Measurements from ENCODE around the gene SRGAP1.

Gene SRGAP1

GRCh38 chr12:63944034-63944579 is 99.6 kb downstream of the SRGAP1 start:
- Mint-ChIP-seq H3K4me1 (no peaks in the 10 kb centered on the region), H3K4me3 (no peak overlapping the region), H3K9me3 (no peaks in the 10 kb centered on the region), H3K27me3 (no peaks in the 10 kb centered on the region), H3K27ac (no peak overlapping the region)
- no peak for DNase-seq
- no peak for ATAC-seq

DNA sequence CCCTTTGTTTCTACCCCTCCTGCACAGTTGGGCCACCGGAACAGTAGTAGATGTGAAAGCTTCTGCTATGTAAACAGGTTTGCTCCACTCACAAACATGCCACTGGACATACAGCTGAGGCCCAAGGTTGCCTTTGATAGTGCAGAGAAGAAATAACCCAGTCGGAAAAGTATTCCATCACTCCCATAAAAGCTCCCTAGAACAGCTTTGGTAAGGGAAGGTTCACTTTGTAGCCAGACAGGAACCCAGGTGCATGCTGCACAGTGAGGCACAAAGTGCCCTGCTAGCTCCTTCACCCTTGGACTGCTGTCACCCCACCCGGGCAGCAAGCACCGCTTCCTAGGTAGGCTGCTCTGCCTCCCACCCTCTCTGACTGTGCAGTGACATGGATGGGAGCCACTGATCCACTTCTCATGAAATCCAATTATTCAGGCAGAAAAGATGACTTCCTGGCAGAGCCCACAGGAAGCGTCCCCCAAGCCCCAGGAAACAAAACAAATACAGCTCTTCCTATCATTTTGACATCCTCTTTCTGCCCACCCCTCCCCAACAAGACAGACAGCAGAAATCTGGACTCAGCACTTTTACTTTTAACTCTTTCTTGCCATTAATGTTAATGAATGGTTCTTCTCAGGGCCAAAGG is 100.2 kb downstream of the SRGAP1 start:
- Mint-ChIP-seq H3K9me3 (no peaks in the 10 kb centered on the region), H3K27ac (peak overlapping the region in 1 of 2 donors; percentile 59), H3K4me3 (no peak overlapping the region), H3K27me3 (no peaks in the 10 kb centered on the region), H3K4me1 (no peaks in the 10 kb centered on the region)
- DNase-seq (no peak), ATAC-seq (no peak)

GRCh38 chr12:63945777-63946176 is 101.3 kb downstream of the SRGAP1 start:
- H3K4me3 Mint-ChIP-seq = no peak overlapping the region
- DNase-seq (no peak), ATAC-seq (no peak)
- no peaks in the 10 kb centered on the region for H3K27me3 Mint-ChIP-seq
- H3K4me1 Mint-ChIP-seq = no peaks in the 10 kb centered on the region
- no peak overlapping the region for H3K27ac Mint-ChIP-seq
- no peaks in the 10 kb centered on the region for H3K9me3 Mint-ChIP-seq

DNA sequence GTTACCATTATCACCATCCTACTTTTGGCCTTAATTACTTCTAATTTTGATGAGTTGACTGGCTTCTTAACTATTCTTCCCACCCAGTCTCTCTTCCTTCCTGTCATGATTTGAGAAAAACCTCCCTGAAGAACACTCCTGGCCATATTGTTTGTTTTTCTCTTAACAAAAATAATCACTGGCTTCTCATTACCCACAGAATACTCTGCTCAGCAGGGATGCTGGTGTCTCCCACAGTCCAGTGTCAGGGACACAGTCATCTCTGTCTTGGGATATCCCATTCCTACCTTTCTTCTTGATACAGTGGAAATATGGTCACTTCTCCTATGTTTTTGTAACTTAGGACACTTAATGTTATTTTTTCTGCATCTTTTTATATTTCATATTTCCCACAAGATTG is 103.7 kb downstream of the SRGAP1 start:
- Mint-ChIP-seq H3K4me1 (no peaks in the 10 kb centered on the region), H3K27ac (no peak overlapping the region), H3K9me3 (no peaks in the 10 kb centered on the region), H3K27me3 (no peaks in the 10 kb centered on the region), H3K4me3 (no peak overlapping the region)
- DNase-seq (no peak), ATAC-seq (no peak)

DNA sequence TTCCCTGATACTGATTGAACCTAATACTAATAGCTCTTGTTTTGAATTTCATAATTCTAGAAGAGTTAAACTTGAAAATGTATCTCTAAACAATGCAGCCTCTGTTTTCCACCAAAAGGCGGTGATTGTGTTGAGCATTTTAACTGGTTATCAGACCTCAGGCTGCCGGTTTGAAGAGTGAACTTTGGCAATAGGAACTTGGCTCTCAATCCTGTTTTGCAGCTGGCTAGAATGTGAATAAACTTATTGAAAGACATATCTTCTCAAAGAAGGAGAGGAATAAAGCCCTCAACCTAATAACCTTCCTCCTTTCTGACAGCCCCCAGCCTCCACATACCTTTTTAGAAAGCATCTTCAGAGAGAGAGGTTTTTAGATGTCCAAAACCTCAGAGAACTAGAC is 105.4 kb downstream of the SRGAP1 start:
- DNase-seq = no peak
- no peak overlapping the region for H3K4me3 Mint-ChIP-seq
- no peak for ATAC-seq
- H3K27ac Mint-ChIP-seq = peak overlapping the region in 1 of 2 donors; percentile 49
- no peaks in the 10 kb centered on the region for H3K27me3 Mint-ChIP-seq
- no peaks in the 10 kb centered on the region for H3K9me3 Mint-ChIP-seq
- H3K4me1 Mint-ChIP-seq = no peaks in the 10 kb centered on the region

- no peak overlapping the region for H3K4me3 Mint-ChIP-seq
- H3K27ac Mint-ChIP-seq = peak overlapping the region in 1 of 2 donors; percentile 34
- DNase-seq (no peak), ATAC-seq (no peak)
- H3K27me3 Mint-ChIP-seq = no peaks in the 10 kb centered on the region
- no peaks in the 10 kb centered on the region for H3K4me1 Mint-ChIP-seq
- no peaks in the 10 kb centered on the region for H3K9me3 Mint-ChIP-seq
Measured at GRCh38 chr12:63952995-63953394, 108.5 kb downstream of the SRGAP1 start.

GRCh38 chr12:63955831-63956666 is 111.5 kb downstream of the SRGAP1 start:
- H3K27me3 Mint-ChIP-seq = no peaks in the 10 kb centered on the region
- H3K4me3 Mint-ChIP-seq = no peak overlapping the region
- no peak overlapping the region for H3K27ac Mint-ChIP-seq
- H3K4me1 Mint-ChIP-seq = no peaks in the 10 kb centered on the region
- no peaks in the 10 kb centered on the region for H3K9me3 Mint-ChIP-seq
- DNase-seq (no peak), ATAC-seq (no peak)

DNA sequence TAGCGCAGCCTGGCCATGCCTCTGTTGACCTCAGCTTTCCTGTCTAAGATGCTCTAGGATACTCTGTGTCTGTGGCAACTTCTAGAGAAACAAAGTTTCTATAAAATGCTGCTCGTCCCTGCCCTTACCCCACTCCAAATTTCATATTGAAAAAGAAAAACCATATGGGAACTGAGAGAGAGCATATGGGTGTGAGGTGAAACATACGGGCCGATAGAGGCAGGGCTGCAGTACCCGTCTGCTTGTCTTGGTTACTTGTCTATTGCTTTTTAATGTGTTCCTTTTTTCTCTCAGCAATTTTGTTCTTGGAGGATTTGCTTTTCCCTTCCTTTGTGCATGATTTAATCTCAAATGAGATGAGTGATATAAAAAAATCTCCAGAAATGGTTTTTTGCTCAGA is 113.0 kb downstream of the SRGAP1 start:
- H3K27ac Mint-ChIP-seq = no peak overlapping the region
- H3K4me1 Mint-ChIP-seq = no peaks in the 10 kb centered on the region
- ATAC-seq (no peak), DNase-seq (no peak)
- no peak overlapping the region for H3K4me3 Mint-ChIP-seq
- H3K27me3 Mint-ChIP-seq = no peaks in the 10 kb centered on the region
- no peaks in the 10 kb centered on the region for H3K9me3 Mint-ChIP-seq

DNA sequence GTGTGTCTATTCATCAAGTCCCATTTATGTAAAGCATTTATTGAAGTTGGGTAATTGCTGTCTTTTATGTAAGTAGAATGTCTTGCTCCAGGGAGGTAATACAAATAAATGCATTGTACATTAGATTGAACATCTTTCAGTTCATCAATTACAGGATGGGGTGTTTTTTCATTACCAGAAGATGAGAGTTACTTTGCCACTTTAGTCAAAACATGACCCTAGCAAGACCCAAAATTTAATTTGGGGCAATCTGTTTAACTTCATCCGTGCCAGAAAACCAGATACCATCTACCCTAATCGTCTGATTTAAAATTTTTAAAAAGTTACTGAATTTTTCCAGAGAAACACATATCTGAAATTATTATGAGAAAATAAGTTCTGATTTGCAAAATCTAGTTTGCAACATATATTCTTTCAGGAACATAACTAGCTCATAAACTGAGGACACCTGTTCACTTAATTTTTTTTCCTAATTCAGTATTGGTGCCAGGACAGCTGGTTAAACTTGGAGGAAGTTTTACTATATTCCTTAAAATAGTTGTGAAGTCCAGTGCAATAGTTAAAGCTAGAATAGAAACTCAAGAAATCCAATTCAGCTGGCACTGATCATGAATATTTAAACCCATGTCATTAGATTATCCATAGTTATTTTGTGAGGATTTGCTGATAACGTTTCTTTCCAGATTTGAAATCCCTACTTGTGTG is 114.5 kb downstream of the SRGAP1 start:
- no peak overlapping the region for H3K4me3 Mint-ChIP-seq
- ATAC-seq = no peak
- H3K27ac Mint-ChIP-seq = no peak overlapping the region
- DNase-seq = no peak
- no peaks in the 10 kb centered on the region for H3K27me3 Mint-ChIP-seq
- H3K9me3 Mint-ChIP-seq = no peaks in the 10 kb centered on the region
- no peaks in the 10 kb centered on the region for H3K4me1 Mint-ChIP-seq

DNA sequence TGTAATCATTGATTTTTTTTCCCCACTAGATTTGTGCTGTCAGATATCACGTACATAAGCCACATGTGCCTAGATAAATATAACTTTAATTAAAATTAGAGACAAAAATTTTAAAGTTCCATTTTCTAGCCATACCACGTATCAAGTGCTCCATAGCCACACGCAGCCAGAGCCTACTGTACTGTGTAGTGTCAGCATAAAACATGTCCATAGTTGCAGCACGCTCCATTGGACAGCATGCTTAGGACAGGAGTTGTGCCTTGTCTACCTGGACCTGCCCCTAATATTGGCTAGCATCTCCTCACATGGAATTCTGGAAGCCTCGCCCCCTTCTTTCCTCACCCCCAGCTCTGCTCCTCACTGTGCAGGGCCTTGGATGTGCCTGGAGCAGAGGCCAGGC is 116.5 kb downstream of the SRGAP1 start:
- DNase-seq (no peak), ATAC-seq (peak; percentile 15)
- H3K4me1 Mint-ChIP-seq = no peaks in the 10 kb centered on the region
- H3K27me3 Mint-ChIP-seq = no peaks in the 10 kb centered on the region
- H3K9me3 Mint-ChIP-seq = no peaks in the 10 kb centered on the region
- H3K4me3 Mint-ChIP-seq = no peak overlapping the region
- H3K27ac Mint-ChIP-seq = no peak overlapping the region

GRCh38 chr12:63961543-63961942 is 117.0 kb downstream of the SRGAP1 start:
- DNase-seq (no peak), ATAC-seq (no peak)
- no peaks in the 10 kb centered on the region for H3K9me3 Mint-ChIP-seq
- no peak overlapping the region for H3K4me3 Mint-ChIP-seq
- H3K27me3 Mint-ChIP-seq = no peaks in the 10 kb centered on the region
- H3K4me1 Mint-ChIP-seq = no peaks in the 10 kb centered on the region
- no peak overlapping the region for H3K27ac Mint-ChIP-seq

DNA sequence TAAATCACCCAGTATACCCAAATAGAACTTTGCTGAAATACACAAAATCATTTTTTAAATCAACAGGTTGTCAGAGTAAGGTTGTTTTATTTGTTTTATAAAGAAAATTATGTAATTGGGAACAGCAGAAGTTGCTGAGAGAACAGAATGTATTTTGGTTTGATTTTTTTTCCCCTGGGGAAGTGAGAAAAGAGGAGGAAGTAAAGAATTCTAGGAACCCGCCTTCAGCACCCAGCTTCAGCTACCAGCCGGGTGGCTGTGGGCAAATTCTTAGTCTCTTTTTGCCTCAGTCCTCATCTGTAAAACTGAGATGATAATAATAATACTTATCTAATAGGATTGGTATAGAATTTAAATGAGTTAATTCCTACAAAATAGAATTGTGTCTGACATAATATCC is 119.4 kb downstream of the SRGAP1 start:
- Mint-ChIP-seq H3K4me3 (no peak overlapping the region), H3K27ac (no peak overlapping the region), H3K9me3 (no peaks in the 10 kb centered on the region), H3K4me1 (no peaks in the 10 kb centered on the region), H3K27me3 (peaks cover 6% of the 10 kb centered on the region)
- no peak for DNase-seq
- no peak for ATAC-seq

DNA sequence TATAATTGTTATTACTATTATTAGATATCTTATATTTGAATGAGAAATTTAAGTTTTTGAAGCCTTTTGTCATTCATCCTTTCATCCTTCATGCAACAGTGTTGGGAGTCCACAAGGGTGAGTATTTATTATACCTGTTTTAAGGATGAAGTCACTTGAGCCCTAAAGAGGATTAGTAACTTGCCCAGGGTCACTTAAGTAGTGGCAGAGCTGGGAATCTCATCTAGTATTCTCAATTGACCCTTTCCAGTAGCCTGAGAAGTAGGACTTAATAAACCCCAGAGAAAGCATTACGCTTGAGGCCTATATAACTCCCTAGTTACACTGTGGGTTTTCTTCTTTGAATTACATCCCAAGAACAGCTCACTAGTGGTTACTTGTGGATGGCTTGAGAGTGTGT is 119.8 kb downstream of the SRGAP1 start:
- no peak overlapping the region for H3K27ac Mint-ChIP-seq
- no peak overlapping the region for H3K4me3 Mint-ChIP-seq
- H3K9me3 Mint-ChIP-seq = no peaks in the 10 kb centered on the region
- ATAC-seq = no peak
- H3K27me3 Mint-ChIP-seq = peaks cover 8% of the 10 kb centered on the region
- no peaks in the 10 kb centered on the region for H3K4me1 Mint-ChIP-seq
- DNase-seq = no peak

DNA sequence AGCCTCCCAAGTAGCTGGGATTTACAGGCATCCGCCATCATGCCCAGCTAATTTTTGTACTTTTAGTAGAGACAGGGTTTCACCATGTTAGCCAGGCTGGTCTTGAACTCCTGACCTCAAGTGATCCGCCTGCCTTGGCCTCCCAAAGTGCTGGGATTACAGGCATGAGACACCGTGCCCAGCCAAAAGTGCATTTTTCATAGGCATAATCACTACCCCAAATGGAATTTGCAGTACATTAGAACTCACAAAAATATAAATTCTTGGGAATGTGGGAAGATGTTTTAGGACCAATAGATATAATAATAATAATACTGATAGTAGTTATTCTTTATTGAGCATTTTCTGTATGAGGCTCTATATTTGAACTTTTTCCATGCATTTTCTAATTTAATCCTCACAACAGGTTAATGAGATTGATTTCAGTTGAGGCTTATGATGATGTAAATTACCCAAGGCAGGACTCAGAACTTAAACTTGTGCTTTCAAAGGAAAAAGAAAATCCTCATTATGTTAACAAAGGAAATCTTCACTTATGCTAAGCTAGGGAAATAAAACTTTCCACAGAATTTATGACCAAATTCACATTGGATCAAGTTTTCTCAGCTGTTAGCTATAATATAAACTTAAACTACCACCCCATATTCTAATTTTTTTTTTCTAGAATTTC is 121.6 kb downstream of the SRGAP1 start:
- no peaks in the 10 kb centered on the region for H3K9me3 Mint-ChIP-seq
- no peaks in the 10 kb centered on the region for H3K4me1 Mint-ChIP-seq
- no peak overlapping the region for H3K27ac Mint-ChIP-seq
- DNase-seq (no peak), ATAC-seq (no peak)
- H3K27me3 Mint-ChIP-seq = peaks cover 8% of the 10 kb centered on the region
- no peak overlapping the region for H3K4me3 Mint-ChIP-seq

- no peak for ATAC-seq
- H3K4me1 Mint-ChIP-seq = no peaks in the 10 kb centered on the region
Measured at GRCh38 chr12:63966606-63966975, 122.1 kb downstream of the SRGAP1 start.

More at GRCh38 chr12:63966606-63966975, 122.1 kb downstream of the SRGAP1 start:
- Mint-ChIP-seq H3K27ac (no peak overlapping the region), H3K27me3 (peaks cover 8% of the 10 kb centered on the region), H3K9me3 (no peaks in the 10 kb centered on the region), H3K4me3 (no peak overlapping the region)
- no peak for DNase-seq

Measured in stimulated activated naive CD8-positive, alpha-beta T cell treated with anti-CD3 and anti-CD28 coated beads, Interleukin-15, amount 100 ng/mL, for 72 hours (primary cell).